IMR-90 (cell line): ENCODE measurements around the gene ERBB4. TPM values are rescaled to one million over a fixed set of nuclear protein-coding genes. Genes with fewer than 3 reads are reported as not detected.

Experiments
- ATAC-seq: fragments of 200-7000 bp; cut with Tn5 transposase; 2 replicates; pipeline ENCODE4 v1.9.1; 2020; ENCODE audit warnings: low read depth, mild to moderate bottlenecking, moderate library complexity
- BruUV-seq: library from RNA; stranded (reverse); fragments of 400-500 nt; replicated peaks from 2 replicates; lab custom pipeline; 2021; lab: Mats Ljungman, UMichigan
- CTCF ChIA-PET: fragments of 300-600 bp; formaldehyde crosslinking; extraction: SDS; loops from one replicate; lab custom pipeline; 2021; ENCODE audit warnings: antibody characterized with exemption; lab: Yijun Ruan, JAX
- POLR2A ChIA-PET: fragments of 300-600 bp; sonication (Branson Sonifier 250); formaldehyde crosslinking; loops from one replicate; lab custom pipeline; 2022; ENCODE audit warnings: antibody characterized with exemption; ENCODE audit not compliant: unreplicated experiment; lab: Charles Lee
- DNase-seq: peaks from one replicate; pipeline ENCODE4 v3.0.0; 2013
- H2AFZ ChIP-seq: replicated peaks from 2 replicates; pipeline ENCODE3; 2013; ENCODE audit warnings: low read length, mild to moderate bottlenecking; ENCODE audit not compliant: poor library complexity
- H2AK5ac ChIP-seq: 2 replicates; pipeline ENCODE4 v1.6.1; 2013; ENCODE audit warnings: low read depth, low read length, inconsistent platforms
- H2AK9ac ChIP-seq: replicated peaks from 2 replicates; pipeline ENCODE3; 2013; ENCODE audit warnings: mild to moderate bottlenecking, low read depth, low read length, moderate library complexity; ENCODE audit not compliant: poor library complexity
- H2BK120ac ChIP-seq: 2 replicates; pipeline ENCODE4 v1.6.1; 2013; ENCODE audit warnings: low read depth, low read length, inconsistent platforms
- H2BK15ac ChIP-seq: 3 replicates; pipeline ENCODE4 v1.6.1; 2013; ENCODE audit warnings: low read depth, low read length, inconsistent platforms
- H2BK20ac ChIP-seq: 2 replicates; pipeline ENCODE4 v1.6.1; 2013; ENCODE audit warnings: low read depth, mild to moderate bottlenecking, inconsistent platforms, low read length, moderate library complexity
- H2BK5ac ChIP-seq: 2 replicates; pipeline ENCODE4 v1.6.1; 2013; ENCODE audit warnings: mild to moderate bottlenecking, low read depth, low read length, inconsistent platforms; ENCODE audit not compliant: poor library complexity, severe bottlenecking
- H3K14ac ChIP-seq: replicated peaks from 2 replicates; pipeline ENCODE4 v1.6.1; 2013; ENCODE audit warnings: low read depth, low read length, inconsistent platforms
- H3K18ac ChIP-seq: 2 replicates; pipeline ENCODE4 v1.6.1; 2013; ENCODE audit warnings: low read depth, low read length, control low read depth
- H3K23ac ChIP-seq: 2 replicates; pipeline ENCODE4 v1.6.1; 2013; ENCODE audit warnings: low read depth, low read length, inconsistent platforms
- H3K27ac ChIP-seq: 2 replicates; pipeline ENCODE4 v1.5.1; 2013; ENCODE audit warnings: mild to moderate bottlenecking, control low read depth, low read length; ENCODE audit not compliant: insufficient read depth
- H3K27me3 ChIP-seq: 2 replicates; pipeline ENCODE4 v1.6.1; 2013; ENCODE audit warnings: low read length; ENCODE audit not compliant: control insufficient read depth, insufficient read depth
- H3K36me3 ChIP-seq: 2 replicates; pipeline ENCODE4 v1.6.1; 2013; ENCODE audit warnings: low read length, mixed read lengths; ENCODE audit not compliant: control insufficient read depth, insufficient read depth
- H3K4ac ChIP-seq: 2 replicates; pipeline ENCODE4 v1.6.1; 2013; ENCODE audit warnings: low read depth, low read length, inconsistent platforms
- H3K4me1 ChIP-seq: 2 replicates; pipeline ENCODE4 v1.6.1; 2013; ENCODE audit warnings: low read length, mixed read lengths; ENCODE audit not compliant: control insufficient read depth, insufficient read depth
- H3K4me2 ChIP-seq: 2 replicates; pipeline ENCODE4 v1.6.1; 2013; ENCODE audit warnings: low read depth, mild to moderate bottlenecking, control low read depth, low read length, moderate library complexity
- H3K4me3 ChIP-seq: 2 replicates; pipeline ENCODE4 v1.5.1; 2013; ENCODE audit warnings: low read depth, mild to moderate bottlenecking, control low read depth, low read length, moderate library complexity; ENCODE audit not compliant: insufficient read depth
- H3K56ac ChIP-seq: 2 replicates; pipeline ENCODE4 v1.6.1; 2013; ENCODE audit warnings: low read length, inconsistent platforms; ENCODE audit not compliant: insufficient read depth; ENCODE audit errors: extremely low read depth
- H3K79me1 ChIP-seq, 2 experiments: 2 replicates each; pipeline ENCODE4 v1.6.1; 2013; ENCODE audit warnings: low read length in 2 of 2, inconsistent platforms in 1 of 2, low read depth in 1 of 2
- H3K9ac ChIP-seq: 2 replicates; pipeline ENCODE4 v1.6.1; 2013; ENCODE audit warnings: low read depth, low read length, control low read depth
- H3K9me1 ChIP-seq: 2 replicates; pipeline ENCODE4 v1.6.1; 2013; ENCODE audit warnings: low read length, inconsistent platforms; ENCODE audit not compliant: insufficient read depth
- H3K9me3 ChIP-seq: 2 replicates; pipeline ENCODE4 v1.6.1; 2013; ENCODE audit warnings: low read length; ENCODE audit not compliant: control insufficient read depth, insufficient read depth
- H4K20me1 ChIP-seq: 2 replicates; pipeline ENCODE4 v1.6.1; 2013; ENCODE audit warnings: low read length, inconsistent platforms; ENCODE audit not compliant: insufficient read depth
- H4K5ac ChIP-seq: 2 replicates; pipeline ENCODE4 v1.6.1; 2013; ENCODE audit warnings: mild to moderate bottlenecking, low read depth, low read length, control low read depth
- H4K8ac ChIP-seq, 2 experiments: 2 replicates each; pipeline ENCODE4 v1.6.1; 2013; ENCODE audit warnings: low read depth in 2 of 2, low read length in 2 of 2, control low read depth in 1 of 2, inconsistent platforms in 1 of 2
- H4K91ac ChIP-seq: 2 replicates; pipeline ENCODE4 v1.6.1; 2013; ENCODE audit warnings: low read depth, low read length, inconsistent platforms; ENCODE audit not compliant: insufficient read depth
- BHLHE40 ChIP-seq: fragments of 150-350 bp; IDR thresholded peaks from 2 replicates; pipeline ENCODE4 v1.6.1; 2016; ENCODE audit warnings: mild to moderate bottlenecking, low read depth, low read length
- CEBPB ChIP-seq: IDR thresholded peaks from 2 replicates; pipeline ENCODE4 v1.6.1; 2012; ENCODE audit warnings: low read depth, low read length, improper control_type of control experiment
- CHD1 ChIP-seq: IDR thresholded peaks from 2 replicates; pipeline ENCODE4 v1.6.1; 2012; ENCODE audit warnings: low read depth, low read length, improper control_type of control experiment
- ELK1 ChIP-seq: fragments of 150-350 bp; IDR thresholded peaks from 2 replicates; pipeline ENCODE4 v1.6.1; 2016; ENCODE audit warnings: low read depth, mild to moderate bottlenecking, low read length, moderate library complexity, borderline replicate concordance
- FOS ChIP-seq: fragments of 150-350 bp; IDR thresholded peaks from 2 replicates; pipeline ENCODE4 v1.6.1; 2016; ENCODE audit warnings: low read depth, low read length
- MAFK ChIP-seq: IDR thresholded peaks from 2 replicates; pipeline ENCODE4 v1.6.1; 2012; ENCODE audit warnings: low read depth, low read length, improper control_type of control experiment
- MAZ ChIP-seq: IDR thresholded peaks from 2 replicates; pipeline ENCODE4 v1.6.1; 2012; ENCODE audit warnings: low read depth, mild to moderate bottlenecking, low read length, improper control_type of control experiment, moderate library complexity, borderline replicate concordance
- MXI1 ChIP-seq: IDR thresholded peaks from 2 replicates; pipeline ENCODE4 v1.6.1; 2012; ENCODE audit warnings: low read depth, mild to moderate bottlenecking, low read length, moderate library complexity, borderline replicate concordance
- NFE2L2 ChIP-seq: fragments of 150-350 bp; IDR thresholded peaks from 2 replicates; pipeline ENCODE4 v1.6.1; 2016; ENCODE audit warnings: low read depth, mild to moderate bottlenecking, low read length
- RFX5 ChIP-seq: IDR thresholded peaks from 2 replicates; pipeline ENCODE4 v1.8.0; 2012; ENCODE audit warnings: low read depth, mild to moderate bottlenecking, low read length, moderate library complexity
- SMC3 ChIP-seq: fragments of 150-350 bp; IDR thresholded peaks from 2 replicates; pipeline ENCODE4 v1.6.1; 2016; ENCODE audit warnings: low read depth, mild to moderate bottlenecking, antibody characterized with exemption, low read length, moderate library complexity
- USF2 ChIP-seq: fragments of 150-350 bp; IDR thresholded peaks from 2 replicates; pipeline ENCODE4 v1.6.1; 2017; ENCODE audit warnings: mild to moderate bottlenecking, antibody characterized with exemption, low read length, low read depth
- WGBS, 2 experiments: methylation state at CpG; one replicate each; pipeline versions ENCODE4 v1.1.5 to v1.1.7; 2013; ENCODE audit warnings: missing lambda C conversion rate in 2 of 2; ENCODE audit not compliant: insufficient read length in 1 of 2; ENCODE audit errors: extremely low coverage in 2 of 2; 5-methylcytosine and 5-hydroxymethylcytosine counted together
- dilution Hi-C: fragments of 300-500 bp; cut with HindIII; formaldehyde crosslinking; loops from one replicate; pipeline ENCODE4 v1.14.3; 2018; ENCODE audit warnings: low sequenced_read_pairs; ENCODE audit not compliant: unreplicated experiment
- in situ Hi-C: fragments of 300-500 bp; cut with MboI; formaldehyde crosslinking; loops from 3 replicates; pipeline ENCODE4 v1.14.3; 2019; ENCODE audit warnings: low sequenced_read_pairs, inconsistent platforms, mixed read lengths
- intact Hi-C: fragments of 100-400 bp; cut with micrococcal nuclease; formaldehyde crosslinking; loops from 2 replicates; pipeline ENCODE4 v1.10.0; 2022
- polyA plus RNA-seq, 3 experiments: library from polyadenylated mRNA; depleted of rRNA; stranded (reverse); fragments of >200 nt; gene quantifications; 2 replicates each; pipeline ENCODE4 v1.2.3, GENCODE V29; 2012; ENCODE audit warnings: low replicate concordance in 1 of 3
- total RNA-seq: library from RNA; depleted of rRNA; stranded (reverse); fragments of >200 nt; gene quantifications from 2 replicates; pipeline ENCODE4 v1.2.3, GENCODE V29; 2012
- TF ChIP-seq, protein P1 (sequence below): conservative IDR thresholded peaks from 2 replicates; pipeline ENCODE4 v1.5.1; 2012; ENCODE audit warnings: mild to moderate bottlenecking, low read depth, low read length, improper control_type of control experiment

ERBB4 gene
- total and polyA plus RNA-seq, 2 of the 4 experiments (the other 2 are of a cell fraction), result not detected

GRCh38 chr2:212441821-212442220 is 96.8 kb downstream of the ERBB4 start:
- no peak overlapping the region for H2BK120ac ChIP-seq
- no peak overlapping the region for H4K5ac ChIP-seq
- H3K36me3 ChIP-seq, result no peaks in the 10 kb centered on the region
- no peak for ATAC-seq
- no peak overlapping the region for H2BK20ac ChIP-seq
- H2BK5ac ChIP-seq, result no peak overlapping the region
- no peaks in the 10 kb centered on the region for H4K20me1 ChIP-seq
- H3K14ac ChIP-seq, result no peak overlapping the region
- no peak overlapping the region for H3K56ac ChIP-seq
- no peak overlapping the region for H2BK15ac ChIP-seq
- no peak overlapping the region for H3K4ac ChIP-seq
- no peak overlapping the region for H4K91ac ChIP-seq
- H2AK5ac ChIP-seq, result no peak overlapping the region
- no TSS peak for BruUV-seq
- TF ChIP-seq ELK1 (no peak), NFE2L2 (no peak), BHLHE40 (no peak), SMC3 (no peak), CEBPB (no peak), FOS (no peak), MAFK (no peak), CHD1 (no peak), USF2 (no peak), MAZ (no peak), RFX5 (no peak), MXI1 (no peak)
- TF ChIP-seq, protein P1, sequence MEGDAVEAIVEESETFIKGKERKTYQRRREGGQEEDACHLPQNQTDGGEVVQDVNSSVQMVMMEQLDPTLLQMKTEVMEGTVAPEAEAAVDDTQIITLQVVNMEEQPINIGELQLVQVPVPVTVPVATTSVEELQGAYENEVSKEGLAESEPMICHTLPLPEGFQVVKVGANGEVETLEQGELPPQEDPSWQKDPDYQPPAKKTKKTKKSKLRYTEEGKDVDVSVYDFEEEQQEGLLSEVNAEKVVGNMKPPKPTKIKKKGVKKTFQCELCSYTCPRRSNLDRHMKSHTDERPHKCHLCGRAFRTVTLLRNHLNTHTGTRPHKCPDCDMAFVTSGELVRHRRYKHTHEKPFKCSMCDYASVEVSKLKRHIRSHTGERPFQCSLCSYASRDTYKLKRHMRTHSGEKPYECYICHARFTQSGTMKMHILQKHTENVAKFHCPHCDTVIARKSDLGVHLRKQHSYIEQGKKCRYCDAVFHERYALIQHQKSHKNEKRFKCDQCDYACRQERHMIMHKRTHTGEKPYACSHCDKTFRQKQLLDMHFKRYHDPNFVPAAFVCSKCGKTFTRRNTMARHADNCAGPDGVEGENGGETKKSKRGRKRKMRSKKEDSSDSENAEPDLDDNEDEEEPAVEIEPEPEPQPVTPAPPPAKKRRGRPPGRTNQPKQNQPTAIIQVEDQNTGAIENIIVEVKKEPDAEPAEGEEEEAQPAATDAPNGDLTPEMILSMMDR, result no peak
- no CpG with 5 or more reads among the region's 4 CpGs for WGBS, 2 experiments
- no peaks in the 10 kb centered on the region for H3K4me1 ChIP-seq
- H3K27ac ChIP-seq, result no peak overlapping the region
- no peak overlapping the region for H2AK9ac ChIP-seq
- no peaks in the 10 kb centered on the region for H3K79me1 ChIP-seq
- no peak overlapping the region for H3K9ac ChIP-seq
- H3K4me3 ChIP-seq, result no peak overlapping the region
- no peaks in the 10 kb centered on the region for H3K9me1 ChIP-seq
- no peaks in the 10 kb centered on the region for H3K27me3 ChIP-seq
- ChIA-PET POLR2A (no interaction called here), CTCF (no interaction called here)
- no peak overlapping the region for H2AFZ ChIP-seq
- intact Hi-C loops, result no loop called here
- dilution Hi-C loops, result no loop called here
- H3K18ac ChIP-seq, result no peak overlapping the region
- in situ Hi-C loops, result no loop called here
- peaks cover 4% of the 10 kb centered on the region; the same call in 1 of the 2 replicates for H3K9me3 ChIP-seq
- H3K23ac ChIP-seq, result no peak overlapping the region
- no peak overlapping the region for H4K8ac ChIP-seq
- no peak overlapping the region for H3K4me2 ChIP-seq
- DNase-seq, result no peak
